Activated B cell treated with CpG ODN at 0.5 μM for 24 hours (primary cell): ENCODE measurements around the gene PRPF8. TPM values are rescaled to one million over a fixed set of nuclear protein-coding genes. Genes with fewer than 3 reads are reported as not detected.

Experiments
- ATAC-seq: fragments of 200-7000 bp; cut with Tn5 transposase; one replicate; pipeline ENCODE4 v1.10.0; 2021; ENCODE audit warnings: low read depth, mild to moderate bottlenecking, moderate library complexity
- CTCF ChIA-PET: fragments of 350-600 bp; sonication (Branson Sonifier 250); formaldehyde crosslinking; loops from one replicate; lab custom pipeline; 2021; ENCODE audit warnings: antibody characterized with exemption; lab: Charles Lee
- POLR2A ChIA-PET: fragments of 350-600 bp; sonication (Branson Sonifier 250); formaldehyde crosslinking; loops from one replicate; lab custom pipeline; 2021; ENCODE audit warnings: antibody characterized with exemption; lab: Charles Lee
- DNase-seq: peaks from one replicate; pipeline ENCODE4 v3.0.0; 2022
- H3K27ac Mint-ChIP-seq: one replicate; pipeline ENCODE4 v1.8.0; 2020; ENCODE audit warnings: mixed read lengths
- H3K27me3 Mint-ChIP-seq: one replicate; pipeline ENCODE4 v1.8.0; 2021; ENCODE audit warnings: mixed read lengths
- H3K36me3 Mint-ChIP-seq: one replicate; pipeline ENCODE4 v1.8.0; 2021; ENCODE audit warnings: low read depth, mixed read lengths
- H3K4me1 Mint-ChIP-seq: one replicate; pipeline ENCODE4 v1.8.0; 2021; ENCODE audit warnings: mixed read lengths
- H3K4me3 Mint-ChIP-seq: one replicate; pipeline ENCODE4 v1.8.0; 2020; ENCODE audit warnings: mild to moderate bottlenecking, mixed read lengths
- H3K9me3 Mint-ChIP-seq: one replicate; pipeline ENCODE4 v1.8.0; 2020; ENCODE audit warnings: mixed read lengths
- CTCF ChIP-seq: fragments of 200-600 bp; IDR thresholded peaks from one replicate; pipeline ENCODE4 v1.8.0; 2022; ENCODE audit warnings: antibody characterized with exemption, mild to moderate bottlenecking
- intact Hi-C: fragments of 100-400 bp; cut with micrococcal nuclease; formaldehyde crosslinking; loops from one replicate; pipeline ENCODE4 v1.15.1; 2024
- total RNA-seq: library from RNA; stranded (reverse); gene quantifications from 2 replicates; pipeline ENCODE4 v1.2.3, GENCODE V29; 2022

PRPF8 gene
- total RNA-seq, 1 donor from 2014 or later: 442 TPM

GRCh38 chr17:1727258-1727789 lies 42.7 kb upstream of the PRPF8 start:
- POLR2A ChIA-PET: interaction anchor here (0.6 to 2.2 kb wide), 2 partner anchors 56 to 380 kb away, joined by 3 to 8 read pairs; no protein-coding TSS in a partner anchor
- H3K4me1 Mint-ChIP-seq: peaks cover 55% of the 10 kb centered on the region

GRCh38 chr17:1726626-1727257 lies 42.1 kb upstream of the PRPF8 start:
- ChIA-PET POLR2A (interaction anchor here (0.6 to 2.2 kb wide), 2 partner anchors 56 to 380 kb away, joined by 3 to 8 read pairs; no protein-coding TSS in a partner anchor), CTCF (interaction anchor here (1.2 kb wide), 1 partner anchor 57 kb away, joined by 3 read pairs; no protein-coding TSS in a partner anchor)
- no peak for DNase-seq
- H3K27ac Mint-ChIP-seq: no peak overlapping the region
- no peaks in the 10 kb centered on the region for H3K9me3 Mint-ChIP-seq
- H3K4me1 Mint-ChIP-seq: peaks cover 58% of the 10 kb centered on the region
- no peak for TF ChIP-seq CTCF
- H3K27me3 Mint-ChIP-seq: no peaks in the 10 kb centered on the region
- H3K36me3 Mint-ChIP-seq: peaks cover 33% of the 10 kb centered on the region
- intact Hi-C loops: no loop called here
- ATAC-seq: no peak
- no peak overlapping the region for H3K4me3 Mint-ChIP-seq

More at GRCh38 chr17:1727258-1727789, 42.7 kb upstream of the PRPF8 start:
- no peak for DNase-seq
- TF ChIP-seq CTCF: no peak
- H3K27me3 Mint-ChIP-seq: no peaks in the 10 kb centered on the region
- no peaks in the 10 kb centered on the region for H3K9me3 Mint-ChIP-seq
- CTCF ChIA-PET: interaction anchor here (1.2 kb wide), 1 partner anchor 56 kb away, joined by 3 read pairs; no protein-coding TSS in a partner anchor
- H3K4me3 Mint-ChIP-seq: no peak overlapping the region
- H3K27ac Mint-ChIP-seq: no peak overlapping the region
- no peak for ATAC-seq
- intact Hi-C loops: no loop called here
- H3K36me3 Mint-ChIP-seq: peaks cover 33% of the 10 kb centered on the region

- ATAC-seq (no peak), DNase-seq (no peak)
- Mint-ChIP-seq H3K27ac (peak overlapping the region; percentile 31), H3K27me3 (no peaks in the 10 kb centered on the region), H3K4me3 (peak overlapping the region; percentile 78), H3K36me3 (peaks cover 29% of the 10 kb centered on the region), H3K9me3 (no peaks in the 10 kb centered on the region), H3K4me1 (peaks cover 62% of the 10 kb centered on the region)
- ChIA-PET CTCF (no interaction called here), POLR2A (interaction anchor here (0.9 to 5.4 kb wide), 4 partner anchors 9 to 98 kb away, joined by 4 to 113 read pairs (median 6); no protein-coding TSS in a partner anchor)
- no peak for TF ChIP-seq CTCF
- intact Hi-C loops: no loop called here
Measured at GRCh38 chr17:1725642-1726511, 41.2 kb upstream of the PRPF8 start.

GRCh38 chr17:1724869-1725641 lies 40.4 kb upstream of the PRPF8 start:
- DNase-seq: no peak
- H3K4me3 Mint-ChIP-seq: peak overlapping the region; percentile 78

More at GRCh38 chr17:1724869-1725641, 40.4 kb upstream of the PRPF8 start:
- Mint-ChIP-seq H3K27ac (peak overlapping the region; percentile 31), H3K4me1 (peaks cover 66% of the 10 kb centered on the region), H3K36me3 (peaks cover 25% of the 10 kb centered on the region), H3K9me3 (no peaks in the 10 kb centered on the region), H3K27me3 (no peaks in the 10 kb centered on the region)
- peak; percentile 40 for ATAC-seq
- intact Hi-C loops: loop anchor here (1.0 kb wide), 2 partner anchors 8 to 9 kb away; no protein-coding TSS in a partner anchor
- POLR2A ChIA-PET: interaction anchor here (0.8 to 5.4 kb wide), 11 partner anchors 7 to 104 kb away, joined by 4 to 113 read pairs (median 6); partner anchors contain the start of genes RILP and SMYD4
- CTCF ChIA-PET: interaction anchor here (7.5 kb wide), 1 partner anchor 58 kb away, joined by 175 read pairs; no protein-coding TSS in a partner anchor
- no peak for TF ChIP-seq CTCF
